DND-41 (cell line): Measurements from ENCODE around the gene MIA.

Experiments used
- EZH2 ChIP-seq: IDR thresholded peaks from 3 replicates; pipeline ENCODE4 v1.6.1; 2012; ENCODE audit warnings: borderline replicate concordance, low read depth, mild to moderate bottlenecking, moderate library complexity, low read length, inconsistent platforms; ENCODE audit not compliant: severe bottlenecking
- TF ChIP-seq, protein P1 (sequence below): IDR thresholded peaks from 2 replicates; pipeline ENCODE4 v1.5.1; 2012; ENCODE audit warnings: borderline replicate concordance, low read length, moderate library complexity, mild to moderate bottlenecking; ENCODE audit not compliant: poor library complexity, severe bottlenecking; ENCODE audit errors: extremely low read depth

DNA sequence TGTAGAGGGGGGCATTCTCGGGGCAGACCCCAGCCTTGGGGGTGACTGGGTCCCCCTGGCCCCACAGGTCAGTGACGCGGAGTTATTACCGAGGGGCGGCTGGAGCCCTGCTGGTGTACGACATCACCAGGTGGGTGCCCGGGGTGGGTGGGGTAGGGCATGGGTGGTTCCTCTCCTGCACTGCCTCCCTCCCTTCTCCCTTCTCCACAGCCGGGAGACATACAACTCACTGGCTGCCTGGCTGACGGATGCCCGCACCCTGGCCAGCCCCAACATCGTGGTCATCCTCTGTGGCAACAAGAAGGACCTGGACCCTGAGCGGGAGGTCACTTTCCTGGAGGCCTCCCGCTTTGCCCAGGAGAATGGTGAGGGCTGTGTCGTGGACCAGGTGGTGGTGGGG lies 8.4 kb downstream of the MIA start:
- TF ChIP-seq, protein P1, sequence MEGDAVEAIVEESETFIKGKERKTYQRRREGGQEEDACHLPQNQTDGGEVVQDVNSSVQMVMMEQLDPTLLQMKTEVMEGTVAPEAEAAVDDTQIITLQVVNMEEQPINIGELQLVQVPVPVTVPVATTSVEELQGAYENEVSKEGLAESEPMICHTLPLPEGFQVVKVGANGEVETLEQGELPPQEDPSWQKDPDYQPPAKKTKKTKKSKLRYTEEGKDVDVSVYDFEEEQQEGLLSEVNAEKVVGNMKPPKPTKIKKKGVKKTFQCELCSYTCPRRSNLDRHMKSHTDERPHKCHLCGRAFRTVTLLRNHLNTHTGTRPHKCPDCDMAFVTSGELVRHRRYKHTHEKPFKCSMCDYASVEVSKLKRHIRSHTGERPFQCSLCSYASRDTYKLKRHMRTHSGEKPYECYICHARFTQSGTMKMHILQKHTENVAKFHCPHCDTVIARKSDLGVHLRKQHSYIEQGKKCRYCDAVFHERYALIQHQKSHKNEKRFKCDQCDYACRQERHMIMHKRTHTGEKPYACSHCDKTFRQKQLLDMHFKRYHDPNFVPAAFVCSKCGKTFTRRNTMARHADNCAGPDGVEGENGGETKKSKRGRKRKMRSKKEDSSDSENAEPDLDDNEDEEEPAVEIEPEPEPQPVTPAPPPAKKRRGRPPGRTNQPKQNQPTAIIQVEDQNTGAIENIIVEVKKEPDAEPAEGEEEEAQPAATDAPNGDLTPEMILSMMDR = no peak
- no peak for TF ChIP-seq EZH2
